ENCODE measurements around the gene CATSPERE. TPM values are rescaled to one million over a fixed set of nuclear protein-coding genes. Genes with fewer than 3 reads are reported as not detected.

Gene CATSPERE
- total and polyA plus RNA-seq, 10 of the 15 experiments (the other 5 are each of a cell fraction or from before 2014, with no cell fraction given) = 0.04 to 0.24 (median 0.17) TPM; not detected in 3

DNA sequence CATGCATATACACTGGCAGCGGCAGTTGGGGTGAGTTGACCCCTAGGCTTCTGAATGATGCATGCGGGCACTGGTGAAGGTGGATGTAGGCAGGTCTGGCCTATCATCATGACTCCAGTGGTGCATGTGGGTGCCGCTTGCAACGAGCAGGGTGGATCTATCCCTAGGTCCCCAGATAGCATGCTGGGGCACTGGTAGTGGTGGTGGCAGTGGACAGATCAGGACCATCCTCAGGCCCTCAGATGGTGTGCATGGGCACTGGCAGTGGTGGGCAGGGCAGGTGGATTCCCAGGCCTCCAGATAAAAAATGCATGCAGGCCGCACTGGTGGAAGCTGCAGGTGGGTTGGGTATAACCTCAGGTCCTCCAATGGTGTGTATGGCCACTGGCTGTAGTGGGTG is 52.4 kb downstream of the CATSPERE start (continued):
- no peak for TF ChIP-seq FOXM1 (IDR thresholded peaks at IDR 0.05; ENCODE audit: low read depth, low read length)
- TF ChIP-seq, protein P1, sequence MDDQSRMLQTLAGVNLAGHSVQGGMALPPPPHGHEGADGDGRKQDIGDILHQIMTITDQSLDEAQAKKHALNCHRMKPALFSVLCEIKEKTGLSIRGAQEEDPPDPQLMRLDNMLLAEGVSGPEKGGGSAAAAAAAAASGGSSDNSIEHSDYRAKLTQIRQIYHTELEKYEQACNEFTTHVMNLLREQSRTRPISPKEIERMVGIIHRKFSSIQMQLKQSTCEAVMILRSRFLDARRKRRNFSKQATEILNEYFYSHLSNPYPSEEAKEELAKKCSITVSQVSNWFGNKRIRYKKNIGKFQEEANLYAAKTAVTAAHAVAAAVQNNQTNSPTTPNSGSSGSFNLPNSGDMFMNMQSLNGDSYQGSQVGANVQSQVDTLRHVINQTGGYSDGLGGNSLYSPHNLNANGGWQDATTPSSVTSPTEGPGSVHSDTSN (IDR thresholded peaks at IDR 0.05; ENCODE audit: insufficient replicate concordance, low read depth, low read length) = no peak

DNA sequence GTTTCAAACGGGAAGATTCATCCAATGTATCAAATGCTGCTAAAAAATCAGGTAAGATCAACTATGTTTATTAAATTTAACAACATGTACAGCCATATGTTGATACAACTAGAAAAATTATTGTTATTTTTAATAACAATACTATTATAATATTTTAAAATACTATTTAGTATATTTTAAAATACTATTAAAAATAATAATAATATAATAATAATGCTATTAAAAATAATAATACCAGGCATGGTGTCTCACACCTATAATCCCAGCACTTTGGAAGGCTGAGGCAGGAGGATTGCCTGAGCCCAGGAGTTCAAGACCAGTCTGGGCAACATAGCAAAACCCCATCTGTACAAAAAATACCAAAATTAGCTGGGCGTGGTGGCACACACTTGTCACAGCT is 54.6 kb downstream of the CATSPERE start:
- in situ Hi-C loops (cut with MboI) (no loop called here), intact Hi-C loops (cut with micrococcal nuclease; ENCODE audit: unreplicated experiment) (no loop called here)
- POLR2A ChIA-PET = no interaction called here
- no peak for DNase-seq (ENCODE audit: low read depth, low spot score)
- H2AFZ ChIP-seq (ENCODE audit: control insufficient read depth, low read depth, low read length) = no peak overlapping the region
- 29% methylated on average over 2 of the region's 2 CpGs for WGBS (ENCODE audit: insufficient coverage, insufficient replicate concordance, low lambda C conversion rate, missing lambda C conversion rate)
- no peaks in the 10 kb centered on the region for H4K20me1 ChIP-seq (ENCODE audit: control insufficient read depth, insufficient read depth)
- RAD21 ChIA-PET (ENCODE audit: unreplicated experiment) = no interaction called here
- no TSS peak for BruUV-seq (replicated peaks)
- CTCF ChIA-PET = no interaction called here
- no peaks in the 10 kb centered on the region for H3K4me1 ChIP-seq (ENCODE audit: control insufficient read depth, insufficient read depth, low read length)
- SMC1A ChIA-PET (ENCODE audit: uncharacterized antibody, unreplicated experiment) = no interaction called here
- H3K4me2 ChIP-seq (ENCODE audit: control insufficient read depth, insufficient read depth) = no peak overlapping the region
- H3K9me3 ChIP-seq (replicated peaks; ENCODE audit: control insufficient read depth, insufficient read depth, low read length) = no peaks in the 10 kb centered on the region; the same call in 2 of the 3 replicates
- H3K36me3 ChIP-seq (ENCODE audit: control insufficient read depth in 2 of 2, insufficient read depth in 2 of 2, low read length in 1 of 2) = no peaks in the 10 kb centered on the region
- FAIRE-seq = no peak
- H3K27ac ChIP-seq (ENCODE audit: control insufficient read depth, insufficient read depth) = no peak overlapping the region
- no peak overlapping the region for H3K9ac ChIP-seq (ENCODE audit: control insufficient read depth, insufficient read depth, low read length)
- no peak for ATAC-seq
- no peaks in the 10 kb centered on the region for H3K27me3 ChIP-seq (replicated peaks in 1 of 2; ENCODE audit: control insufficient read depth in 2 of 2, insufficient read depth in 2 of 2, low read length in 1 of 2)
- no peaks in the 10 kb centered on the region for H3K79me2 ChIP-seq (ENCODE audit: control insufficient read depth, insufficient read depth, low read length)
- no peak overlapping the region for H3K4me3 ChIP-seq
- no peak for TF ChIP-seq SMAD1 (IDR thresholded peaks at IDR 0.05; ENCODE audit: low read depth, partially characterized antibody)
- no peak for TF ChIP-seq YBX1 (IDR thresholded peaks at IDR 0.05)
- no peak for TF ChIP-seq SUZ12 (IDR thresholded peaks at IDR 0.05; ENCODE audit: unreplicated experiment)
- TF ChIP-seq NFXL1 (IDR thresholded peaks at IDR 0.05; ENCODE audit: borderline replicate concordance) = no peak
- TF ChIP-seq HDAC2 (IDR thresholded peaks at IDR 0.05) = no peak
- TF ChIP-seq, protein P2, sequence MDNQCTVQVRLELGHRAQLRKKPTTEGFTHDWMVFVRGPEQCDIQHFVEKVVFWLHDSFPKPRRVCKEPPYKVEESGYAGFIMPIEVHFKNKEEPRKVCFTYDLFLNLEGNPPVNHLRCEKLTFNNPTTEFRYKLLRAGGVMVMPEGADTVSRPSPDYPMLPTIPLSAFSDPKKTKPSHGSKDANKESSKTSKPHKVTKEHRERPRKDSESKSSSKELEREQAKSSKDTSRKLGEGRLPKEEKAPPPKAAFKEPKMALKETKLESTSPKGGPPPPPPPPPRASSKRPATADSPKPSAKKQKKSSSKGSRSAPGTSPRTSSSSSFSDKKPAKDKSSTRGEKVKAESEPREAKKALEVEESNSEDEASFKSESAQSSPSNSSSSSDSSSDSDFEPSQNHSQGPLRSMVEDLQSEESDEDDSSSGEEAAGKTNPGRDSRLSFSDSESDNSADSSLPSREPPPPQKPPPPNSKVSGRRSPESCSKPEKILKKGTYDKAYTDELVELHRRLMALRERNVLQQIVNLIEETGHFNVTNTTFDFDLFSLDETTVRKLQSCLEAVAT (IDR thresholded peaks at IDR 0.05) = no peak
- TF ChIP-seq, protein P3, sequence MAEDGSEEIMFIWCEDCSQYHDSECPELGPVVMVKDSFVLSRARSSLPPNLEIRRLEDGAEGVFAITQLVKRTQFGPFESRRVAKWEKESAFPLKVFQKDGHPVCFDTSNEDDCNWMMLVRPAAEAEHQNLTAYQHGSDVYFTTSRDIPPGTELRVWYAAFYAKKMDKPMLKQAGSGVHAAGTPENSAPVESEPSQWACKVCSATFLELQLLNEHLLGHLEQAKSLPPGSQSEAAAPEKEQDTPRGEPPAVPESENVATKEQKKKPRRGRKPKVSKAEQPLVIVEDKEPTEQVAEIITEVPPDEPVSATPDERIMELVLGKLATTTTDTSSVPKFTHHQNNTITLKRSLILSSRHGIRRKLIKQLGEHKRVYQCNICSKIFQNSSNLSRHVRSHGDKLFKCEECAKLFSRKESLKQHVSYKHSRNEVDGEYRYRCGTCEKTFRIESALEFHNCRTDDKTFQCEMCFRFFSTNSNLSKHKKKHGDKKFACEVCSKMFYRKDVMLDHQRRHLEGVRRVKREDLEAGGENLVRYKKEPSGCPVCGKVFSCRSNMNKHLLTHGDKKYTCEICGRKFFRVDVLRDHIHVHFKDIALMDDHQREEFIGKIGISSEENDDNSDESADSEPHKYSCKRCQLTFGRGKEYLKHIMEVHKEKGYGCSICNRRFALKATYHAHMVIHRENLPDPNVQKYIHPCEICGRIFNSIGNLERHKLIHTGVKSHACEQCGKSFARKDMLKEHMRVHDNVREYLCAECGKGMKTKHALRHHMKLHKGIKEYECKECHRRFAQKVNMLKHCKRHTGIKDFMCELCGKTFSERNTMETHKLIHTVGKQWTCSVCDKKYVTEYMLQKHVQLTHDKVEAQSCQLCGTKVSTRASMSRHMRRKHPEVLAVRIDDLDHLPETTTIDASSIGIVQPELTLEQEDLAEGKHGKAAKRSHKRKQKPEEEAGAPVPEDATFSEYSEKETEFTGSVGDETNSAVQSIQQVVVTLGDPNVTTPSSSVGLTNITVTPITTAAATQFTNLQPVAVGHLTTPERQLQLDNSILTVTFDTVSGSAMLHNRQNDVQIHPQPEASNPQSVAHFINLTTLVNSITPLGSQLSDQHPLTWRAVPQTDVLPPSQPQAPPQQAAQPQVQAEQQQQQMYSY (CRISPR knock-in tag; IDR thresholded peaks at IDR 0.05) = no peak
- no peak for TF ChIP-seq PAX5 (IDR thresholded peaks at IDR 0.05; ENCODE audit: borderline replicate concordance, low read depth, low read length)
- TF ChIP-seq ZNF207 (IDR thresholded peaks at IDR 0.05; ENCODE audit: borderline replicate concordance) = no peak
- TF ChIP-seq, protein P4, sequence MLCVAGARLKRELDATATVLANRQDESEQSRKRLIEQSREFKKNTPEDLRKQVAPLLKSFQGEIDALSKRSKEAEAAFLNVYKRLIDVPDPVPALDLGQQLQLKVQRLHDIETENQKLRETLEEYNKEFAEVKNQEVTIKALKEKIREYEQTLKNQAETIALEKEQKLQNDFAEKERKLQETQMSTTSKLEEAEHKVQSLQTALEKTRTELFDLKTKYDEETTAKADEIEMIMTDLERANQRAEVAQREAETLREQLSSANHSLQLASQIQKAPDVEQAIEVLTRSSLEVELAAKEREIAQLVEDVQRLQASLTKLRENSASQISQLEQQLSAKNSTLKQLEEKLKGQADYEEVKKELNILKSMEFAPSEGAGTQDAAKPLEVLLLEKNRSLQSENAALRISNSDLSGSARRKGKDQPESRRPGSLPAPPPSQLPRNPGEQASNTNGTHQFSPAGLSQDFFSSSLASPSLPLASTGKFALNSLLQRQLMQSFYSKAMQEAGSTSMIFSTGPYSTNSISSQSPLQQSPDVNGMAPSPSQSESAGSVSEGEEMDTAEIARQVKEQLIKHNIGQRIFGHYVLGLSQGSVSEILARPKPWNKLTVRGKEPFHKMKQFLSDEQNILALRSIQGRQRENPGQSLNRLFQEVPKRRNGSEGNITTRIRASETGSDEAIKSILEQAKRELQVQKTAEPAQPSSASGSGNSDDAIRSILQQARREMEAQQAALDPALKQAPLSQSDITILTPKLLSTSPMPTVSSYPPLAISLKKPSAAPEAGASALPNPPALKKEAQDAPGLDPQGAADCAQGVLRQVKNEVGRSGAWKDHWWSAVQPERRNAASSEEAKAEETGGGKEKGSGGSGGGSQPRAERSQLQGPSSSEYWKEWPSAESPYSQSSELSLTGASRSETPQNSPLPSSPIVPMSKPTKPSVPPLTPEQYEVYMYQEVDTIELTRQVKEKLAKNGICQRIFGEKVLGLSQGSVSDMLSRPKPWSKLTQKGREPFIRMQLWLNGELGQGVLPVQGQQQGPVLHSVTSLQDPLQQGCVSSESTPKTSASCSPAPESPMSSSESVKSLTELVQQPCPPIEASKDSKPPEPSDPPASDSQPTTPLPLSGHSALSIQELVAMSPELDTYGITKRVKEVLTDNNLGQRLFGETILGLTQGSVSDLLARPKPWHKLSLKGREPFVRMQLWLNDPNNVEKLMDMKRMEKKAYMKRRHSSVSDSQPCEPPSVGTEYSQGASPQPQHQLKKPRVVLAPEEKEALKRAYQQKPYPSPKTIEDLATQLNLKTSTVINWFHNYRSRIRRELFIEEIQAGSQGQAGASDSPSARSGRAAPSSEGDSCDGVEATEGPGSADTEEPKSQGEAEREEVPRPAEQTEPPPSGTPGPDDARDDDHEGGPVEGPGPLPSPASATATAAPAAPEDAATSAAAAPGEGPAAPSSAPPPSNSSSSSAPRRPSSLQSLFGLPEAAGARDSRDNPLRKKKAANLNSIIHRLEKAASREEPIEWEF (IDR thresholded peaks at IDR 0.05; ENCODE audit: insufficient replicate concordance, low read depth, low read length) = no peak

Data from GM12878 (cell line).